Stomach (tissue), 9 donors: Measurements from ENCODE around the gene REPIN1. TPM values are rescaled to one million over a fixed set of nuclear protein-coding genes. Genes with fewer than 3 reads are reported as not detected.
"Not testable (repeated sequence)": the region's sequence is repeated elsewhere in the genome, so short reads cannot be mapped to it uniquely, and the experiment has no call there.

Experiments
- DNase-seq, 2 donors: peaks; one replicate each; pipeline versions ENCODE4 v3.0.0 to v3.0.0-alpha.2; 2013 to 2019
- H3K27ac ChIP-seq, 5 donors: fragments of 200-600 bp in 4 of 5; sonication (generic) in 4 of 5; one replicate each; pipeline ENCODE4 v1.5.1; 2013 to 2019; ENCODE audit warnings: mild to moderate bottlenecking in 1 of 5, moderate library complexity in 1 of 5
- H3K27me3 ChIP-seq, 3 donors: fragments of 200-600 bp; sonication (generic); one replicate each; pipeline ENCODE4 v1.5.1; 2017 to 2019; ENCODE audit warnings: mixed run types in 1 of 3
- H3K36me3 ChIP-seq, 4 donors: fragments of 200-600 bp; sonication (generic); 1 replicate in 3 of 4; 2 replicates in 1 of 4; pipeline ENCODE4 v1.5.1; 2016 to 2019
- H3K4me1 ChIP-seq, 4 donors: fragments of 200-600 bp; sonication (generic); one replicate each; pipeline ENCODE4 v1.5.1; 2016 to 2019
- H3K4me3 ChIP-seq, 4 donors: fragments of 200-600 bp; sonication (generic) in 3 of 4; one replicate each; pipeline ENCODE4 v1.5.1; 2016 to 2019; ENCODE audit warnings: mild to moderate bottlenecking in 1 of 4
- H3K9me3 ChIP-seq, 4 donors: fragments of 200-600 bp; sonication (generic); one replicate each; pipeline ENCODE4 v1.5.1; 2016 to 2019
- CTCF ChIP-seq, 7 experiments: fragments of 450-650 bp in 4 of 7; fragments of 200-600 bp in 3 of 7; sonication (generic) in 3 of 7; IDR thresholded peaks; one replicate each; pipeline ENCODE4 v1.5.1; 2016 to 2019; ENCODE audit warnings: antibody characterized with exemption in 7 of 7, control low read depth in 2 of 7, mild to moderate bottlenecking in 1 of 7
- EP300 ChIP-seq: sonication (generic); formaldehyde crosslinking; IDR thresholded peaks from one replicate; pipeline ENCODE4 v1.6.1; 2017; ENCODE audit warnings: antibody characterized with exemption
- POLR2A ChIP-seq, 4 donors: fragments of 450-650 bp; IDR thresholded peaks; one replicate each; pipeline ENCODE4 v1.6.1; 2016; ENCODE audit warnings: antibody characterized with exemption in 4 of 4, control low read depth in 2 of 4, mild to moderate bottlenecking in 1 of 4, moderate library complexity in 1 of 4
- POLR2AphosphoS5 ChIP-seq, 3 donors: sonication (generic); formaldehyde crosslinking; IDR thresholded peaks; one replicate each; pipeline ENCODE4 v1.6.1; 2016; ENCODE audit warnings: antibody characterized with exemption in 3 of 3
- WGBS, 5 donors: extraction: QIAGEN DNeasy Blood & Tissue Kit in 3 of 5; methylation state at CpG; one replicate each; pipeline versions ENCODE4 v1.1.5 to v1.1.7; 2013 to 2018; 5-methylcytosine and 5-hydroxymethylcytosine counted together
- intact Hi-C: fragments of 100-400 bp; cut with DNase I; formaldehyde crosslinking; loops from one replicate; pipeline ENCODE4 v1.15.1; 2023; ENCODE audit warnings: low total_unique reads
- polyA plus RNA-seq, 3 donors: library from polyadenylated mRNA; stranded (reverse); fragments of 200-250 nt; gene quantifications; one replicate each; pipeline ENCODE4 v1.2.3, GENCODE V29; 2013
- total RNA-seq, 5 donors: library from RNA; depleted of rRNA; stranded (reverse); fragments of >200 nt; gene quantifications; one replicate each; pipeline versions ENCODE4 v1.1.0 to v1.2.3, GENCODE V29; 2014 to 2016
- donor health status: healthy with polysubstance abuse.
- donor health status: Bipolar disorder and iron deficiency.
- donor health status: healthy.

Gene REPIN1
- total and polyA plus RNA-seq, 8 donors: 35.9 to 298 (median 49.3) TPM

- DNase-seq: no peak
- Histone ChIP-seq H3K27me3 (no peaks in the 10 kb centered on the region), H3K4me3 (no peak overlapping the region), H3K36me3 (peaks cover 0 to 9% (median 0%) of the 10 kb centered on the region in 4 donors), H3K9me3 (no peaks in the 10 kb centered on the region), H3K27ac (peak overlapping the region in 1 of 5 donors; percentile 18), H3K4me1 (peaks cover 7 to 68% (median 47%) of the 10 kb centered on the region in 4 donors)
- intact Hi-C loops: no loop called here
- 85 to 92% (median 88%) methylated on average over 14 to 15 of the region's 15 CpGs for WGBS, 5 donors
- TF ChIP-seq POLR2A (IDR thresholded peaks at IDR 0.05) (no peak), CTCF (IDR thresholded peaks at IDR 0.05) (no peak), POLR2AphosphoS5 (IDR thresholded peaks at IDR 0.05) (no peak), EP300 (no peak)
Measured at GRCh38 chr7:150384406-150385301, 16.0 kb downstream of the REPIN1 start.

GRCh38 chr7:150385302-150385723 lies 16.7 kb downstream of the REPIN1 start:
- H3K4me1 ChIP-seq: peaks cover 2 to 62% (median 41%) of the 10 kb centered on the region in 4 donors
- no peak for DNase-seq

GRCh38 chr7:150385884-150386283 lies 17.3 kb downstream of the REPIN1 start:
- 57 to 66% (median 66%) methylated on average over 6 of the region's 6 CpGs for WGBS, 5 donors
- intact Hi-C loops, H3K4me3 ChIP-seq, H3K9me3 ChIP-seq, DNase-seq, H3K27ac ChIP-seq, H3K27me3 ChIP-seq: not testable (repeated sequence)
- H3K4me1 ChIP-seq: peaks cover 0 to 56% (median 36%) of the 10 kb centered on the region in 4 donors
- H3K36me3 ChIP-seq: peaks cover 0 to 13% (median 4%) of the 10 kb centered on the region in 4 donors

More at GRCh38 chr7:150385302-150385723, 16.7 kb downstream of the REPIN1 start:
- Histone ChIP-seq H3K27ac (no peak overlapping the region), H3K9me3 (no peaks in the 10 kb centered on the region), H3K4me3 (no peak overlapping the region), H3K27me3 (no peaks in the 10 kb centered on the region), H3K36me3 (peaks cover 0 to 13% (median 4%) of the 10 kb centered on the region in 4 donors)
- TF ChIP-seq POLR2A (IDR thresholded peaks at IDR 0.05): no peak
- TF ChIP-seq CTCF (IDR thresholded peaks at IDR 0.05): no peak
- no peak for TF ChIP-seq POLR2AphosphoS5 (IDR thresholded peaks at IDR 0.05)
- intact Hi-C loops: no loop called here
- WGBS, 5 donors: 73 to 86% (median 83%) methylated on average over 14 of the region's 14 CpGs

DNA sequence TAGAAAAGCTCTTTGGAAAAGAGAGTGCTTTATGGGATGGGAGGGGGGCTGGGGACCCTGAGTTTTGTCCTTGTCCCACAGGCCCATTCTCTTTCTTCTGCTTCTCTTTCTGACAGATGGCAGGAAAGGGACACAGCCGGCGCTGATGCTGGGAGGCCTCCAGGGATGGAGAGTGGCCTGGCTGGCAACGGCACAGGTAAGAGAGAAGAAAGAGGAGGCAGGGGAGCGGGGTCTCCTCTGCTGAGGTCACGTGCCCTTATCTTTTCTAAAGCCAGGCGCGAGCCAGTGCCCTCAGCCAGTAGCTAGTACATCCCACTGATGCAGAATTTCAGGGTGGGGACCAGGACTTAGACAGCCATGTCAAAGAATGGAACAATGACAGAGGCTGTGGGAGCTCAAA lies 19.7 kb downstream of the REPIN1 start:
- Histone ChIP-seq H3K4me3 (no peak overlapping the region), H3K27ac (peak overlapping the region in 3 of 5 donors; percentile 4 to 43 (median 18)), H3K4me1 (peaks cover 0 to 33% (median 17%) of the 10 kb centered on the region in 4 donors), H3K9me3 (no peaks in the 10 kb centered on the region), H3K36me3 (peaks cover 0 to 13% (median 4%) of the 10 kb centered on the region in 4 donors), H3K27me3 (no peaks in the 10 kb centered on the region)
- TF ChIP-seq POLR2A (IDR thresholded peaks at IDR 0.05) (no peak), CTCF (IDR thresholded peaks at IDR 0.05) (no peak), EP300 (no peak), POLR2AphosphoS5 (IDR thresholded peaks at IDR 0.05) (no peak)
- 82 to 93% (median 89%) methylated on average over 7 of the region's 7 CpGs for WGBS, 5 donors
- intact Hi-C loops: no loop called here
- no peak for DNase-seq
